HFF-Myc (cell line): ENCODE measurements around the gene METTL24.
A peak's percentile ranks its signal among the peaks of the same experiment; 100 is the strongest.

Source experiments
- DNase-seq: peaks from one replicate; pipeline ENCODE4 v3.0.0-alpha.2; 2011; ENCODE audit warnings: low read depth; ENCODE audit errors: extremely low read depth
- H3K4me3 ChIP-seq: replicated peaks from 2 replicates; pipeline ENCODE4 v1.5.1; 2011; ENCODE audit warnings: low read depth, mild to moderate bottlenecking, control low read depth, low read length
- TF ChIP-seq, protein P1 (sequence below): IDR thresholded peaks from 2 replicates; pipeline ENCODE4 v1.5.1; 2012; ENCODE audit warnings: mild to moderate bottlenecking, low read depth, low read length, control low read depth; ENCODE audit errors: missing control alignments

Gene METTL24, protein sequence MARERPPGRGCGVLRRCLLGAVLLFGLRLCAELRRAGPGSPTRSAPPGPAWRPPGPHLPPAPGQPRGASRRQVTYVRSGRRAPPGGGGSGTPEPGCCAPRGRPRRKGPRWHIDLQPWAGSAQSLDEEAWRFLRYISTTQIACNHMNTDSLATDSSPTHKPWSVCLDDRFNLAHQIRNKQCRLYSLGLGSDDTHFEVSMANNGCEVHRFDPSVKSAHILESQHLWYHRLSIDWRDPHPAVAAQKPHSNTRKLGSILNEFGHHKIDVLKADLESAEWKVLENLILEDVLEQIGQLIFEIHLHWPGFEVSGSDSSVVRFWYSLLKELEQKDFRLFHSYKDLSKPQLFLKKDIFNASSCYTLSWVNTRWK

DNA sequence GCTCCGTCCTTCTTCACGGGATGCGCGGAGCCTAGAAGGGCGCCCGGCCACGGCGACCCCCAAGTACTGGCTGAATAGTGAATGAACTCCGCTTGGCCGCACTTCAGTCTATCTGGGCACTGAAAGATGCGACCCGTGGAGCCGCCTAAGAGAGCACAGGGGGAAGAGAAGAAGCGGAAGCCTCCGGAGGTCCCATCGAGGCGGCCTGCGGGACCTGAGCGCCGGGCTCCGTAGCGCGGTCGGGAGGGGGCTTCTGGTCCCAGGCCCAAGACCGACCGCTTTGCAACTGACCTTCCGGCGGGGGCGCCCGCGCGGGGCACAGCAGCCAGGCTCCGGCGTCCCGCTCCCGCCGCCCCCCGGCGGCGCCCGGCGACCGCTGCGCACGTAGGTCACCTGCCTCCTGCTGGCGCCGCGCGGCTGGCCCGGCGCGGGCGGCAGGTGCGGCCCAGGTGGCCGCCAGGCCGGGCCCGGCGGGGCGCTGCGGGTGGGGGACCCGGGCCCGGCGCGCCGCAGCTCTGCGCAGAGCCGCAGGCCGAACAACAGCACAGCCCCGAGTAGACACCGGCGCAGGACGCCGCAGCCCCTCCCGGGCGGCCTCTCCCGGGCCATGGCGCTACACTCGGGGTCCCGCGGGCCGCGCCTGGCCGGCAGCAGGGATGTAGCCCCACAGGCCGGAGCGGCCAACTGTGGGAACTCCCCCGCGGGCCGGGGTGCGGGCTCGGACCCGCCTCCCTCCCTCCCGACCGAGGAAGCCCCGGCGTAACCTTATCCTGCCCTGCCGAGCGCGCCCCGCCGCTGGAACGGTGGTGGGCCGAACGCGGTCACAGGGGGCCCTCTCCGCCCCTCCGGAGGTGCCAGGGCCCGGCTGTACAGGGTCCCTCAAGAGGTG, at the start of gene METTL24:
METTL24 (minus strand) TSS at position 686 of the 889 bp plus-strand sequence; CDS start at position 609, 77 bp downstream.
- TF ChIP-seq, protein P1, sequence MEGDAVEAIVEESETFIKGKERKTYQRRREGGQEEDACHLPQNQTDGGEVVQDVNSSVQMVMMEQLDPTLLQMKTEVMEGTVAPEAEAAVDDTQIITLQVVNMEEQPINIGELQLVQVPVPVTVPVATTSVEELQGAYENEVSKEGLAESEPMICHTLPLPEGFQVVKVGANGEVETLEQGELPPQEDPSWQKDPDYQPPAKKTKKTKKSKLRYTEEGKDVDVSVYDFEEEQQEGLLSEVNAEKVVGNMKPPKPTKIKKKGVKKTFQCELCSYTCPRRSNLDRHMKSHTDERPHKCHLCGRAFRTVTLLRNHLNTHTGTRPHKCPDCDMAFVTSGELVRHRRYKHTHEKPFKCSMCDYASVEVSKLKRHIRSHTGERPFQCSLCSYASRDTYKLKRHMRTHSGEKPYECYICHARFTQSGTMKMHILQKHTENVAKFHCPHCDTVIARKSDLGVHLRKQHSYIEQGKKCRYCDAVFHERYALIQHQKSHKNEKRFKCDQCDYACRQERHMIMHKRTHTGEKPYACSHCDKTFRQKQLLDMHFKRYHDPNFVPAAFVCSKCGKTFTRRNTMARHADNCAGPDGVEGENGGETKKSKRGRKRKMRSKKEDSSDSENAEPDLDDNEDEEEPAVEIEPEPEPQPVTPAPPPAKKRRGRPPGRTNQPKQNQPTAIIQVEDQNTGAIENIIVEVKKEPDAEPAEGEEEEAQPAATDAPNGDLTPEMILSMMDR: no peak
- peak within 1 kb of the TSS; percentile 37 for H3K4me3 ChIP-seq
- DNase-seq: no peak

DNA sequence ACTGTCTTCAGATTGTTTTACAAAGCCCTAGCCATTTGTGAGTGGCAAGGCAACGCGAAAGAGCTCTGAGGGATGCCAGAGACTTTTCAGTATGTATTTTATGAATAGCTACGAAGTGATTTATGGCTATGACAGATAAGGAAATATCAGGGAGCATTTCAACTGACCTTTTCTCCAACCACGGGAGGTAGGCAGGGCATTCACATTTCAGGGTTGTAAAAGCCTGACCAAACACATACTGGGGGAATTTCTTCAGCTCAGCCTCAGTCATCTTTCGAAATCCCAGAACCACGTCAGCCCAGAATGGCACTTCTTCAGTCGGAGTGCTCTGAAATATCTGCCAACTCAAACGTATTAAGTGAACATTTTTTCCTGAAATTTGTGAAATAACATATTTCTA, 46.5 kb upstream of the METTL24 start:
- TF ChIP-seq, protein P1: no peak
- DNase-seq: no peak
- no peak overlapping the region for H3K4me3 ChIP-seq

DNA sequence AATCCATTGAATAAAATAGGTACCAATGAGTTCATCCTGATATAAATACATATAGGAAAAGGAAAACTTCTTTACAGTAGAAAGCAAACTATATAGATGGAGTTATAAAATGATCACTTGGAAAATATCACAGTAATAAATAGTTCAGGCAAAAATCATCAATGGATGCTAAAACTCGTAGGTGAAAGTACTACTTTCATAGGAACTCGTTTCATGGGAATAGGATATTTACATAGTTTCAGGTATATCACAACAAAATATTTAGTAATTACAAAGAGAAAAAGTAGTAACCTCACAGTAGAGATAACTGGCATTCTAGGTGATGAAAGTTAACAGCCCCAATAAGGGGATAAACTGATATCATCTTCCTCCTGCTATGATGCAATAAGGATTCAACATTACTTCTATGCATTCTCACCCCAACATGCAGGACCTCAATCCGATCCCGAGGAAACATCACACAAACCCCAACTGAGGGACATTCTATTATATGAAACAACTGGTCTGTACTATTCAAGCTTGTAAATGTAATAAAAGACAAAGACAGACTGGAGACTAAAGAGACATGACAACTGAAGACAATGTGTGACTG, 43.5 kb upstream of the METTL24 start:
- TF ChIP-seq, protein P1: no peak

DNA sequence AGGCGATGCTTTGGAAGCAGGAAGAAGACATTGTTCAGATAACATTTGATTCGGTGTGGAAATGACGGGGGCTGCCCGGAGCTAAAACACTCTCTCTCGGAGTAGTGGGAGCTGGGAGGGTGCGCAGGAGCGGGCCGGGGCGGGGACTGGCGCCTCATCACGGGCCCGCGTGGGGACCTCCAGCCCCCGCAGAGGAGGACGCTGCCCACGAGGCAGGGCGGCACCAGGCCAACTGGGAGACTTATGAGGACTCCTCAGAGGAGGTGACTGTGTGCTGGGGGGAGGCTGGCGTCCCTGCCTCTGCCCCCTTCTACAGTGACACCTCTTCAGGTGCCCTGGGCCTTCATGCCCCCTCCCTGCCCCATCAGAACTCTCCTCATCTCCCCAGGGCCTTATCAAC, 42.1 kb upstream of the METTL24 start:
- no peak for DNase-seq
- TF ChIP-seq, protein P1: no peak
- H3K4me3 ChIP-seq: no peak overlapping the region

More for the DNA sequence above, 43.5 kb upstream of the METTL24 start:
- no peak for DNase-seq
- H3K4me3 ChIP-seq: no peak overlapping the region

DNA sequence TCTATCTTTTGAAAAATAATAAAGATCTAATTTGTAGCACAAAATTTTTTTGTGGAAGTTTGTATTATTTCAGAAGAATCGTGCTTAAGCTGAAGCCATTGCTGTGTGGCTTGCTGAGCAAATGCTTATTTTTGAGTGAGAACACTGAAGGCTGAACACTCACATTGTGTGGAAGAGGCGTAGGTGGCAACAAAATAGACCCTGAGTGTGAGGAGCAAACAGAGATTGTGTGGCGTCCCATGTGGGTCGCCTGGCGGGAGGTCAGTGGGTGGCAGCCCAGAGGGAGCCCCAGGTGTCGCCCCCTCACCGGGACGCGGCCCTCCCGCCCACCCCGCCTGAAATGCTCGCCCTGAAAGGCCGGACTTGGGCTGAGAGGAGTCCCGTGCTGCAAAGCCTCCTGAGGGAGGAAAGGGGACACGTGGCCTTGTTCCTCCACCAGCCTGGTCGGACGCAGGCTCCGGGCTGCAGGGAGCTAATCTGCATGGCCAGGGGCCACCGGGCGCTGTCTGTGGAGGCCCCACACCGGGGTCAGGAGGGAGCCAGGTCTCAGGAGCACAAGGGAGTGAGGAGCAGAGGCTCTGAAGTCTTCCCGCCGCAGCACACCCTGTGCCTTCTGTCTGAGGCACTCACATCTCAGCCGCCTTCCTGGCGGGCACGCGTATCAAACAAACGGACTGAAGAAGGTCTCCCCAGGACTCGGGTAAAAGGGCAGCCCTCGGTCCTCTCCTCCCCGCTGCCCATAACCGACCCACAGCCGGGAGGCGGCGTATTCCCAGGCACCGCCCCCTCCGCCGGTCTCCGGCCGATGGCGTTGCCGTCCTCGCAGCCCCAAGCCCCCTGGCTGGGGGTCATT, 41.3 kb upstream of the METTL24 start:
- TF ChIP-seq, protein P1: no peak
- no peak overlapping the region for H3K4me3 ChIP-seq
- no peak for DNase-seq

DNA sequence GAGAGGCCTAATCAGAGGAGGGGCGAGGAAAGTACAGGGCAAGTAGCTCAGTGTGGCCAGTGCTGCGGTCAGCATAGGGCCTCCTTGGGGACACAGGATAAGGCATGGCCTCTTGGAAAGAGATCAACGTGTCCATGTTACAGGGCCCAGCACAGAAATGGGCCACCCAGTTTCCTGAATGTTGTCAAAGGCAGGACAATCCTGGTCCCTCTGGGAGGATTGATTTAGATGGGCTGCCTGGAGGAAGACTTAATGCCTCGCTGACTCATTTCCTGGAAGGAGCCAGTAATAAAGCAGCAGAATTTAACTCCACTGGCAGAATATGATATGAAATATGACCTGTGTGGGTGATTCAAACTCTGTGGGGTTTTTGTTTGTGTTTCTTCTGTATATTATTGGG, 40.6 kb upstream of the METTL24 start:
- no peak overlapping the region for H3K4me3 ChIP-seq
- peak; percentile 20 for DNase-seq

More for the DNA sequence above, 40.6 kb upstream of the METTL24 start:
- TF ChIP-seq, protein P1: no peak
